ENCODE results near the gene TLCD5. TPM values are rescaled to one million over a fixed set of nuclear protein-coding genes. Genes with fewer than 3 reads are reported as not detected.

Gene TLCD5
- total RNA-seq, 2 experiments from 2014 or later, result 1.2 to 2.2 TPM

DNA sequence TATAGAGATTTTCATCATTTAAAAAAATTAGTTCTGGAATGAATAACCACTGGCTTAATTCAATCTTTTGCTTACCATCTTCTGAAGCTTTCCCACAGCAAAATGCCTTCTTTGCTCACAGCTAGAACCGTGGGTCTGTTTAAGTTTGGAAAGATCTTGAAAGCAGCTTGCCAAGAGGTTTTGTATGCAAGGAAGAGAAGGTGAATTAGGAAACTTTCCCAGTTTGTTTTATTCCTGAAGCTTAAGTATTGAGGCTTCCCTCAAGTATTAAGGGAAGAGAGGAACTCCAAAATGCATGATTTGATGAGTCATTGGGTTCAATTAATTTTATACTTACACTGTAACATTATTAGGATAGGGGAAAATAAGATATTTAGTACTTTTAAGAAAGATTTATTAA, 9.2 kb downstream of the TLCD5 start:
- no peaks in the 10 kb centered on the region for H3K9me3 Mint-ChIP-seq
- no peak for DNase-seq
- H3K4me3 Mint-ChIP-seq, result no peak overlapping the region
- CTCF ChIA-PET, result interaction anchor here (0.7 to 1.8 kb wide), 8 partner anchors 11 to 860 kb away, joined by 3 to 7 read pairs (median 4); no protein-coding TSS in a partner anchor
- no peaks in the 10 kb centered on the region for H3K36me3 Mint-ChIP-seq (ENCODE audit: low read depth)
- H3K4me1 Mint-ChIP-seq (ENCODE audit: low read depth), result peaks cover 22% of the 10 kb centered on the region
- intact Hi-C loops (cut with micrococcal nuclease), result loop anchor here (2.0 kb wide), 1 partner anchor 176 kb away; the partner anchor contains the start of gene GRIK4
- no peak overlapping the region for H3K27ac Mint-ChIP-seq
- H3K27me3 Mint-ChIP-seq (ENCODE audit: low read depth), result peaks cover 38% of the 10 kb centered on the region

DNA sequence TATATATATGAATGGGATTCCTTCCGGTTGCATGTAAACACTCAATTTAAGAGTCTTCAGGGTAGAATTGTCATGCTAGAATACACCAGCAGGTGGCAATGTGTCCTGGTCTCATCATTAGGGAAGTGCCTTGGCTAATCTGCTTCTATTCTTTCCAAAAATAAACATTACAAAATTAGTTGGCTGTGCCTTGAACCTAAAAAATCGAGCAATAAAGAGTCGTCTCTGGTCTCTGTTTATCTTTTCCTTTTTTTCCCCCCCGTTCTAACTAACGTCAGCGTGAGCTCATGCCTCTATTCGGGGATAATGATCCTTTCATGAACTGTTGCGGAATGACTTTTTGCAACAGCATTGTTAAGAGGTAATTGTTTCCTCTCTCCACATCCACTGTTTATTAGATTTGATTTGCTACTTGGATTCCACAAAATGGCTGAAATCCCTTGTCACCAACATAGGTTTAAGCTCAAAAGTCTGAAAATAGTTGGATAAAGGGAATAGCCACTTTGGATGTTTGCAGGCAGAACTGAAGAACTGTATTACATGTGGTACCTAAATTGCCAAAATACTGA, 9.9 kb downstream of the TLCD5 start:
- CTCF ChIA-PET, result interaction anchor here (0.7 to 1.8 kb wide), 11 partner anchors 8 to 860 kb away, joined by 3 to 7 read pairs (median 4); no protein-coding TSS in a partner anchor
- Mint-ChIP-seq H3K9me3 (no peaks in the 10 kb centered on the region), H3K4me3 (peak overlapping the region; percentile 72), H3K36me3 (ENCODE audit: low read depth) (no peaks in the 10 kb centered on the region), H3K27ac (no peak overlapping the region), H3K4me1 (ENCODE audit: low read depth) (peaks cover 29% of the 10 kb centered on the region), H3K27me3 (ENCODE audit: low read depth) (peaks cover 43% of the 10 kb centered on the region)
- intact Hi-C loops (cut with micrococcal nuclease), result loop anchor here (1.0 to 5.0 kb wide), 5 partner anchors 10 to 617 kb away; partner anchors contain the start of genes GRIK4 and TLCD5
- DNase-seq, result peak; percentile 80

DNA sequence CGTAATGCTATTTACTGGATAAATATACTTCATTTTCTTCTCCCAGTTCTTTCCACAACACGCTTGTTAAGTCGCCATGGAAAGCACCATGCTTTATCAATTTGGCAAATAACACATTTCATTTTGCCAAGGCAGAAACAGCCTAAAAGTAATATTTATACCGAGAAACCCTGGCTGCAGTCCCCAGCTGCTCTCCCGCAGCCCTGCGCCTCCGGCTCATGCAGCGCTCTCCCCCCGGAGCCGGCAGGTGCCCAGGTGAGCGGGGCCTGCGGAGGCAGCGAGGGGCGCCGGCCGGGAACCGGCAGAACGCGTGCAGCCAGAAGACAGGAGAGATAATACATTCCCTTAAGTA, 10.4 kb downstream of the TLCD5 start:
- Mint-ChIP-seq H3K9me3 (no peaks in the 10 kb centered on the region), H3K4me1 (ENCODE audit: low read depth) (peaks cover 31% of the 10 kb centered on the region), H3K4me3 (peak overlapping the region; percentile 72), H3K27ac (no peak overlapping the region), H3K27me3 (ENCODE audit: low read depth) (peaks cover 45% of the 10 kb centered on the region), H3K36me3 (ENCODE audit: low read depth) (no peaks in the 10 kb centered on the region)
- CTCF ChIA-PET, result interaction anchor here (0.7 to 1.8 kb wide), 9 partner anchors 12 to 859 kb away, joined by 3 to 7 read pairs (median 3); no protein-coding TSS in a partner anchor
- DNase-seq, result no peak
- intact Hi-C loops (cut with micrococcal nuclease), result loop anchor here (1.0 to 5.0 kb wide), 5 partner anchors 10 to 617 kb away; partner anchors contain the start of genes GRIK4 and TLCD5

DNA sequence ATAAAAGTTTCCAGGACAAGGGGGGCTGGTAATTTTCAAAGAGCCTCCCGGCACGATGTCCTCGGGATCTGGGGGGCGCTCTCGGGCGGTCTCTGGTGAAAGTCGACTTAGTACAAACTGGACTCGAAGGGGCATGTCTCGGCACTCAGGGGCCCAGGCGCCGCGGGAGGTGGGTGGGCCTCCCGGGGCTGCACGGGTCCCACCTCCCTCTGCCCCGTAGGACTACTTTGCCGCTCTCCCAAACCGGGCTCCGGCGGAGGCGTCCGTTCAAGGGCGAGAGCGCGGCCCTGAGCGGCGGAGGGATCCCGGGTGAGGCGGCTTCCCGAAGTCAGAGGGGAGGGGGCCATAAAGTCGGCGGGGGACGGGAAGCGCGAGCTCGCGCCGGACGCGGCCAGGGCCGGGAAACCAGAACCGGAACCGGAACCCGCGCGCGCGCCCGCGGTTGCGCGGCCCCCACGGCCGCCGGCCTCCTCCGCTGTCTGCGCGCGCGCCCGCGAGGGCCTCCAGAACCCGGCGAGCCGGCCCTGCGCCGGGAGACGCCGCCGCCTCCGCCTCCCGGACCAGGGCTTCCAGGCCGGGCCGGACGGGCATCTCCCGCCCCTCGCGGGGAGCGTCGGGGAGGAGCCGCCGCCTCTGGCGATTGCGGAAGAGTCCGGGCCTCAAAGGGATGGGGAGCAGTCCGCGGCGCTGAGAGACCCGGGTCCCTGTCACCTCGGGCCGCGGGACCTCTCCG, 11.0 kb downstream of the TLCD5 start, which contains the start of gene ARHGEF12:
Gene ARHGEF12, plus strand, starts transcription at position 506 of the 733 bp plus-strand sequence. CDS start 831 bp downstream, outside the sequence.
- H3K27me3 Mint-ChIP-seq (ENCODE audit: low read depth), result peaks cover 50% of the 10 kb centered on the region
- H3K4me1 Mint-ChIP-seq (ENCODE audit: low read depth), result peaks cover 34% of the 10 kb centered on the region
- no peaks in the 10 kb centered on the region for H3K36me3 Mint-ChIP-seq (ENCODE audit: low read depth)
- CTCF ChIA-PET, result interaction anchor here (1.0 to 1.8 kb wide), 3 partner anchors 10 to 349 kb away, joined by 3 to 4 read pairs (median 3); no protein-coding TSS in a partner anchor
- DNase-seq, result peak; percentile 87
- peak within 1 kb of the TSS; percentile 57 for H3K27ac Mint-ChIP-seq
- H3K9me3 Mint-ChIP-seq, result no peaks in the 10 kb centered on the region
- intact Hi-C loops (cut with micrococcal nuclease), result loop anchor here (1.0 to 5.0 kb wide), 9 partner anchors 8 to 957 kb away; partner anchors contain the start of genes GRIK4, SC5D and TLCD5
- peak within 1 kb of the TSS; percentile 87 for H3K4me3 Mint-ChIP-seq

DNA sequence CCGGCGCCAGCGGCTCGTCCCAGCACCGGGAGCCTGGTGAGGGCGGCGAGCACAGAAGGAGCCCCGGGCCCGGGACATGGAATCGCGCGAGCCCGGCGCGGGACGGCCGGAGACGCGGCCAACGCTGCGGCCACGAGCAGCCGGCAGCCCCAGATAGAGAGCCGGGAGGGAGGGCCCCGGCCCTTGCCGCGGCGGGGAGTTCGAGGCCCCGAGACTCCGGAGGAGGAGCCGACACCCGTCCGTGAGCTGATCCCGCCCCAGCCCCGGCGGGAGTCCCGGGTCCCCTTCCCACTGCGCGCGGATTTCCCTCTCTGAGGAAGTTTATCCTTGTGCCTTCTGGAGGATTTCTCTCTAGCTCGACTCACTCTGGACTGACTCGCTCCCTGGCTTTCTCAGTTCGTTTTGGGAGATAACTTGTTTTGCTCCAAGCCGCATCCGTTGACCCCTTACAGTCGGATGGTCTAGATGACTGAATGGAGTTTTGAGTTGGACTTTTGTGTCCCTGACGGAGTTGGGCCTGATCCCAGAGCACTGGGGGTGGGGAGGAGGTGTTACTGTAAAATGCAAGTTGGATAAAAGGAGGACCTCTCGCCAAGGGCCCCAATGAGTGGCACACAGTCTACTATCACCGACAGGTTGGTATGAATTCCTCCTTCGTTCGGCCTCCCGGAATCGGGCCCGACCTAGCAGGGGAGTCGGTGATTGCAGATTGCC, 11.7 kb downstream of the TLCD5 start:
- H3K36me3 Mint-ChIP-seq (ENCODE audit: low read depth), result no peaks in the 10 kb centered on the region
- H3K9me3 Mint-ChIP-seq, result no peaks in the 10 kb centered on the region
- peak; percentile 37 for DNase-seq
- H3K4me1 Mint-ChIP-seq (ENCODE audit: low read depth), result peaks cover 34% of the 10 kb centered on the region
- peaks cover 49% of the 10 kb centered on the region for H3K27me3 Mint-ChIP-seq (ENCODE audit: low read depth)
- peak overlapping the region; percentile 57 for H3K27ac Mint-ChIP-seq
- H3K4me3 Mint-ChIP-seq, result peak overlapping the region; percentile 87
- intact Hi-C loops (cut with micrococcal nuclease), result loop anchor here (1.0 to 5.0 kb wide), 5 partner anchors 8 to 956 kb away; partner anchors contain the start of gene SC5D
- CTCF ChIA-PET, result interaction anchor here (1.8 kb wide), 1 partner anchor 11 kb away, joined by 4 read pairs; no protein-coding TSS in a partner anchor

DNA sequence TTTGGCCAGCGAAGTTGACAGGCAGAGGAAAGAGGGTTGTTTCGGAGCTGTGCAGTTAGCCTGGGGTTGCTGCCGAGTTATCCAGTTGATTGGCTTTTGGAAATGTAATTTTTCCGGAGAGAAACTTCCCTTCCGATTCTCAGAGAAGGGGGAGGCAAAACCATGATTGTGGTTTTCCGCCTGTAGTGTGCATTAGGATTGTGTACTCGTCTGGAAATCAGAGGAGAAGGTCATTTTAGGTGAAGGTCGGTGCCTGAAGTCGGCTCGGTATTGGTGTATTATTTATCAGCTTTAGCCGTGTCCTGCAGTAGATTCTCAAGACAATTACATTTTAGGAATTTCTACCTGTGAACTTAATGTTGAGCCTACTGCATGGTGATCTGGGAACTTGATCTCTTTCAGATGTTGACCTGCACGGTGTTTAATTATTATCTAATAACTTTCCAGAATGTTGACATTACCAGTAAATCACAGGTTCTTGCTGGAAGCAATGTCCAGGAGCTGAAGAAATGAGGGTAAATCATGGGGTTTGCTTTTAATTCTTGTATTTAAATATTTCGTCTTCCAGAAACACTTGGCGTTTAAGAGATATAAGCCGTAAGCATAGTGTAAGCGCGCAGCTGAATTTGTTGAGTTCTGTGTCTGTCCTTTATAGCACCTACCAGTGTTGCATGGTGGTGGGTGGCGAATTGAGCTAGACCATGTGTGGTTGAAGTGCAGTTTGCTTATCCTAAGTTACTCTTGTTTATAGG, 12.4 kb downstream of the TLCD5 start:
- Mint-ChIP-seq H3K9me3 (no peaks in the 10 kb centered on the region), H3K27me3 (ENCODE audit: low read depth) (peaks cover 57% of the 10 kb centered on the region), H3K36me3 (ENCODE audit: low read depth) (no peaks in the 10 kb centered on the region), H3K4me1 (ENCODE audit: low read depth) (peaks cover 34% of the 10 kb centered on the region), H3K4me3 (peak overlapping the region; percentile 87), H3K27ac (no peak overlapping the region)
- intact Hi-C loops (cut with micrococcal nuclease), result loop anchor here (2.0 to 5.0 kb wide), 4 partner anchors 89 to 955 kb away; partner anchors contain the start of gene SC5D
- DNase-seq, result no peak
- CTCF ChIA-PET, result interaction anchor here (1.8 kb wide), 1 partner anchor 11 kb away, joined by 4 read pairs; no protein-coding TSS in a partner anchor

DNA sequence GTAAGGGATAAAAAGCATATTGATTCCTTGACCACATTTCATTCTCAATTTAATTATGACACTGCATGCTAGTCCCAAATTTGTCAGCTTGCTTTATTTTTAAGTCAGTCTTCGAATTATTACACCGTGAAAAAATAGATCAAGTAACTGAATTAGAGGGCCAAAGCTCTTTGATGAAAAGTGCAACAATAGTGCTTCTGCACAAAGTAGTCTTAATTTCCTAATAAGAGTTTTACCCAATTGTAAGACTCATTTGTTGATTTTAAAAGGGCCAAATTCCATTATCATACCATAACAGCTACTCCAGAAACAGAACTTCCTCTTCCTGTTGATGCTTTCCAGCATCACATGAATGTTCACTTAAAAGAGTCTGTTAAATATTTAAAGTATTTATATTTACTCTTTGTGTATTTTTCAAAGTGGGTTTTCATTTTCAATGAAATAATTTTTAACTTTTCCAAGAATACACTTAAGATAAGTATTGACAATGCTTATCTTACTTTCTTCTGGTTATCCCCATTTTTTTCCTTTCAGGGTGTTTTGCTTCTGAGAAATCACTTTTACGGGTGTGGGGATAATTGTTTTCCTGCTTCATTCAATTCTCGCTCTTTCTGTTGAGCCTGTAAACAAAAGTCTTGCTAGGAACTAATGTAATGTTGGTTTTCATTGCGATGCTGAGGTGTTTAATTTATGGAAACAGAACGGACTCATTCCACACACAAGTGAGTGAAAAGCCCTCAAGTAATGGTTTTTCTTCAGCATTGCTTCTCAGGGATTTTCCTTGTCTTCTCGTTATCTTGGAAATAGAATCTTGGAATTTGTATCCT, 13.2 kb downstream of the TLCD5 start:
- Mint-ChIP-seq H3K4me3 (peak overlapping the region; percentile 87), H3K27ac (no peak overlapping the region), H3K9me3 (no peaks in the 10 kb centered on the region), H3K36me3 (ENCODE audit: low read depth) (no peaks in the 10 kb centered on the region), H3K4me1 (ENCODE audit: low read depth) (peaks cover 32% of the 10 kb centered on the region), H3K27me3 (ENCODE audit: low read depth) (peaks cover 53% of the 10 kb centered on the region)
- no peak for DNase-seq
- CTCF ChIA-PET, result interaction anchor here (1.2 kb wide), 1 partner anchor 37 kb away, joined by 3 read pairs; no protein-coding TSS in a partner anchor
- intact Hi-C loops (cut with micrococcal nuclease), result loop anchor here (5.0 kb wide), 1 partner anchor 614 kb away; no protein-coding TSS in a partner anchor

DNA sequence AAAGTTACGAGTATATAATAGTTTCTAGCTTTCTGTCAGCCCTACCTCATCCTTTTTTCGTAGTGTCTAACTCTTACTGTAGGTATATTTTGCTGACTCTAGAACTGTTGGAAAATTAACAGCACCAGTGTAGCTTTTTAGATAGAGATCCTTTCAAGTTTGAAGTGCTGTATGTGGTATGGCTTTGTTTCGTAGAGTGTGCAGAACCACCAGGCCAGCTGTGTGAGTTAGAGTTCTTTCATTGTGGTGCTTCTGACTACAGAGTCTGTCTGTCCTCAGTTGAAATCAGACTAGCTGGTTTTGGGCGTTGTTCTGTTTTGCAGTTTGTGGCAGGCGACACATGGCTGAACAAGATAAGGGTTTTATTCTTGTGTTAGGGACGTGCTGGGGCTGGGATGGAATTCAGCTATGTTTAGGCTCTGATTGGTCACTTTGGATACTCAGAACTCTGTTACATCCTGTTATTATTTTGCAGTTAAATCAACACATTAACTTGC, 14.3 kb downstream of the TLCD5 start:
- Mint-ChIP-seq H3K9me3 (no peaks in the 10 kb centered on the region), H3K36me3 (ENCODE audit: low read depth) (no peaks in the 10 kb centered on the region), H3K27me3 (ENCODE audit: low read depth) (peaks cover 56% of the 10 kb centered on the region), H3K4me3 (no peak overlapping the region), H3K27ac (no peak overlapping the region), H3K4me1 (ENCODE audit: low read depth) (peaks cover 41% of the 10 kb centered on the region)
- intact Hi-C loops (cut with micrococcal nuclease), result loop anchor here (5.0 kb wide), 1 partner anchor 613 kb away; no protein-coding TSS in a partner anchor
- CTCF ChIA-PET, result interaction anchor here (0.6 to 1.2 kb wide), 2 partner anchors 38 to 151 kb away, joined by 3 read pairs; no protein-coding TSS in a partner anchor
- DNase-seq, result no peak

DNA sequence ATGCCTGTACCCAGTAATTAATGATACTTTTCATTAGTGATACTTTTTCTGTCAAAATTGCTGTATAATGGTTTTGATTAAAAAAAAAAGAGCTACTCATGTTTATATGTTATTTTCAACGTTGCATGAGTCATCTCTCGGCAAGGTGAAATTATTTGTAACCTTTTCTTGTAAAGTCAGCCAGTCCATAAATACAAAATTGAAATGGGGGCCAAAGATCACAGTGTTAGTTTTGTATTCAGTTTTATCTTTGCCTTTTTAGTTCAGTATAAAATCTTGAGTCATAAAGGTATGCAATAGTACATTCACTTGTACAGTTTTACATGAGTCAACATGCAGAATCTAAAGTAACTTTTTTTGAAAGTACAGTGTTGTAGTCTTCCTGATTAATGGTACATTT, 15.4 kb downstream of the TLCD5 start:
- Mint-ChIP-seq H3K4me1 (ENCODE audit: low read depth) (peaks cover 45% of the 10 kb centered on the region), H3K27me3 (ENCODE audit: low read depth) (peaks cover 59% of the 10 kb centered on the region)
- intact Hi-C loops (cut with micrococcal nuclease), result no loop called here

DNA sequence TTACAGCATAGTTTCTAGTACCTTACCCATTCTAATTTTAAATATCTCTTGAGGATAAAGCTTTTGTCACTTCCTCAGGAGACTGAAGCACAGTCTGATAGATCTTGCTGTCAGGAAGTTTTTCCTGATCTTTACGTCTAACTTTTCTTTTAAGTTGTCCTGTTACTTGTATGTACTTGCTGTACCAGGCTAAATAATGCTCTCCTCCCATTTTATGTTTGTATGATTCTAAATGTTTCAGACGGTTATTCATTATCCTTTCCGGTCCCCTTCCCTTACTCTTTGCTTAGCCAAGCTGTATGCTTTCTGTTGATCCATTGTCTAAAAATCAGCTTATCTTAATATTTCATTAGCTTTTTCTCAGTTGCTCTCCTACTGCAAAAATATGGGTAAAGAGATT, 17.1 kb downstream of the TLCD5 start:
- intact Hi-C loops (cut with micrococcal nuclease), result no loop called here
- no peak overlapping the region for H3K27ac Mint-ChIP-seq
- DNase-seq, result no peak
- H3K4me3 Mint-ChIP-seq, result no peak overlapping the region
- H3K9me3 Mint-ChIP-seq, result no peaks in the 10 kb centered on the region
- CTCF ChIA-PET, result no interaction called here
- no peaks in the 10 kb centered on the region for H3K36me3 Mint-ChIP-seq (ENCODE audit: low read depth)
- peaks cover 49% of the 10 kb centered on the region for H3K4me1 Mint-ChIP-seq (ENCODE audit: low read depth)
- peaks cover 66% of the 10 kb centered on the region for H3K27me3 Mint-ChIP-seq (ENCODE audit: low read depth)

More for the DNA sequence above, 15.4 kb downstream of the TLCD5 start:
- no peak overlapping the region for H3K4me3 Mint-ChIP-seq
- no peak for DNase-seq
- no peaks in the 10 kb centered on the region for H3K9me3 Mint-ChIP-seq
- H3K27ac Mint-ChIP-seq, result no peak overlapping the region
- H3K36me3 Mint-ChIP-seq (ENCODE audit: low read depth), result no peaks in the 10 kb centered on the region
- CTCF ChIA-PET, result interaction anchor here (0.6 kb wide), 2 partner anchors 163 to 1834 kb away, joined by 4 to 6 read pairs; no protein-coding TSS in a partner anchor

All from activated naive CD4-positive, alpha-beta T cell treated with anti-CD3 and anti-CD28 coated beads for 36 hours (primary cell).